Suprapubic skin (tissue), 4 donors: ENCODE data around the gene CLEC12A. TPM values are rescaled to one million over a fixed set of nuclear protein-coding genes. Genes with fewer than 3 reads are reported as not detected.

Experiments used
- DNase-seq, 2 donors: peaks; one replicate each; pipeline ENCODE4 v3.0.0-alpha.2; 2019; ENCODE audit warnings: low spot score in 2 of 2
- H3K27ac ChIP-seq: fragments of 200-600 bp; sonication (generic); one replicate; pipeline ENCODE4 v1.5.1; 2019
- H3K27me3 ChIP-seq: fragments of 200-600 bp; sonication (generic); one replicate; pipeline ENCODE4 v1.5.1; 2019
- H3K36me3 ChIP-seq: fragments of 200-600 bp; sonication (generic); one replicate; pipeline ENCODE4 v1.5.1; 2019
- H3K4me1 ChIP-seq: fragments of 200-600 bp; sonication (generic); one replicate; pipeline ENCODE4 v1.5.1; 2019
- H3K4me3 ChIP-seq: fragments of 200-600 bp; sonication (generic); one replicate; pipeline ENCODE4 v1.5.1; 2019; ENCODE audit warnings: mild to moderate bottlenecking
- H3K9me3 ChIP-seq: fragments of 200-600 bp; sonication (generic); one replicate; pipeline ENCODE4 v1.5.1; 2019
- EP300 ChIP-seq: sonication (generic); formaldehyde crosslinking; IDR thresholded peaks from one replicate; pipeline ENCODE4 v1.6.1; 2017; ENCODE audit warnings: antibody characterized with exemption
- POLR2A ChIP-seq, 2 donors: fragments of 450-650 bp; IDR thresholded peaks; one replicate each; pipeline ENCODE4 v1.6.1; 2017; ENCODE audit warnings: antibody characterized with exemption in 2 of 2, mild to moderate bottlenecking in 2 of 2, moderate library complexity in 2 of 2
- POLR2AphosphoS5 ChIP-seq, 3 donors: sonication (generic); formaldehyde crosslinking; IDR thresholded peaks; one replicate each; pipeline ENCODE4 v1.6.1; 2017; ENCODE audit warnings: antibody characterized with exemption in 3 of 3
- WGBS: methylation state at CpG from one replicate; pipeline ENCODE4 v1.1.5; 2018; 5-methylcytosine and 5-hydroxymethylcytosine counted together
- total RNA-seq, 4 donors: library from RNA; depleted of rRNA; stranded (reverse); fragments of >200 nt; gene quantifications; one replicate each; pipeline ENCODE4 v1.1.0, GENCODE V29; 2016
- TF ChIP-seq, protein P1 (sequence below), 2 donors: fragments of 200-600 bp in 1 of 2; fragments of 450-650 bp in 1 of 2; sonication (generic) in 1 of 2; IDR thresholded peaks; one replicate each; pipeline ENCODE4 v1.5.1; 2016 to 2019; ENCODE audit warnings: antibody characterized with exemption in 2 of 2, mild to moderate bottlenecking in 1 of 2, moderate library complexity in 1 of 2

The CLEC12A gene
- total RNA-seq, 4 donors from 2014 or later, result 0.30 TPM; not detected in 3

DNA sequence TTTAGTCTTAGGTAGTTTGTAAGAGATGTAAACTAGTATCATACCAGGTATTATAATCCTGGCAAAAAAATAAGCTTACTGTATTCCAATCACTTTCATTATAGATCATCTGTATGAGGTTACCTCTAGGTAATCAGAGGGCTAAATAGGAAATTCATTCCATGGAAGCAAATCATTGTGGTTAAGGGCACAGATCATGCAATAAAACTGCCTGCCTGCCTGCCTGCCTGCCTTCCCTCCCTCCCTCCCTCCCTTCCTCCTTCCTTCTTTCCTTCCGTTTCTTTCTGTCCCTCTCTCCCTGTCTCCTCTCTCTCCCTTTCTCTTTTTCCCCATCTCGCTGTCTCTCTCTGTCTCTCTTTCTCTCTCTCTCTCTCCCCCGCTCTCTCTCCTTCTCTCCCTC lies 56.1 kb downstream of the CLEC12A start:
- no peaks in the 10 kb centered on the region for H3K36me3 ChIP-seq
- TF ChIP-seq EP300, result no peak
- no peak for TF ChIP-seq POLR2A (IDR thresholded peaks at IDR 0.05)
- TF ChIP-seq POLR2AphosphoS5 (IDR thresholded peaks at IDR 0.05), result no peak
- TF ChIP-seq, protein P1, sequence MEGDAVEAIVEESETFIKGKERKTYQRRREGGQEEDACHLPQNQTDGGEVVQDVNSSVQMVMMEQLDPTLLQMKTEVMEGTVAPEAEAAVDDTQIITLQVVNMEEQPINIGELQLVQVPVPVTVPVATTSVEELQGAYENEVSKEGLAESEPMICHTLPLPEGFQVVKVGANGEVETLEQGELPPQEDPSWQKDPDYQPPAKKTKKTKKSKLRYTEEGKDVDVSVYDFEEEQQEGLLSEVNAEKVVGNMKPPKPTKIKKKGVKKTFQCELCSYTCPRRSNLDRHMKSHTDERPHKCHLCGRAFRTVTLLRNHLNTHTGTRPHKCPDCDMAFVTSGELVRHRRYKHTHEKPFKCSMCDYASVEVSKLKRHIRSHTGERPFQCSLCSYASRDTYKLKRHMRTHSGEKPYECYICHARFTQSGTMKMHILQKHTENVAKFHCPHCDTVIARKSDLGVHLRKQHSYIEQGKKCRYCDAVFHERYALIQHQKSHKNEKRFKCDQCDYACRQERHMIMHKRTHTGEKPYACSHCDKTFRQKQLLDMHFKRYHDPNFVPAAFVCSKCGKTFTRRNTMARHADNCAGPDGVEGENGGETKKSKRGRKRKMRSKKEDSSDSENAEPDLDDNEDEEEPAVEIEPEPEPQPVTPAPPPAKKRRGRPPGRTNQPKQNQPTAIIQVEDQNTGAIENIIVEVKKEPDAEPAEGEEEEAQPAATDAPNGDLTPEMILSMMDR (IDR thresholded peaks at IDR 0.05), result no peak
- no peaks in the 10 kb centered on the region for H3K4me1 ChIP-seq
- no peaks in the 10 kb centered on the region for H3K9me3 ChIP-seq
- H3K4me3 ChIP-seq, result no peak overlapping the region
- no peaks in the 10 kb centered on the region for H3K27me3 ChIP-seq
- no peak overlapping the region for H3K27ac ChIP-seq
- WGBS, result 67% methylated on average over 3 of the region's 3 CpGs
- DNase-seq, result no peak

DNA sequence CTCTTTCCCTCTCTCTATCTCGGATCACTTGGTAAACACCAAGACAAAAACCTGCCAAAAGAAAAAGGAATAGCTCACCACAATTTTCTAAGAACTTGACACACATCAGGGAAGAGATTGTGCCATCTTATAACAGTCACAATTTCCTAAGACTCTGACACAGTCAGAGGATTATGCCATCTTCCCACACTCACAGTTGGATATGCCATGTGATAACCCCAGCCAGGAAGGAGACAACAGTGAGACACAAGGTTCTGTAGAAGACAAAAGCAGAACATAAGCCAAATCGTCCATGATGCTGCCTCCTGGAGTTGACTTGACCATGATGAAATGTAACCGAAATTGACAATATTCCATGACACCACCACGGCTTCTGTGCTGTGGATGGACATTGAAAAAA lies 56.5 kb downstream of the CLEC12A start:
- Histone ChIP-seq H3K36me3 (no peaks in the 10 kb centered on the region), H3K4me3 (no peak overlapping the region), H3K4me1 (no peaks in the 10 kb centered on the region), H3K9me3 (no peaks in the 10 kb centered on the region), H3K27ac (no peak overlapping the region), H3K27me3 (no peaks in the 10 kb centered on the region)
- TF ChIP-seq POLR2AphosphoS5 (IDR thresholded peaks at IDR 0.05) (no peak), EP300 (no peak), POLR2A (IDR thresholded peaks at IDR 0.05) (no peak)
- TF ChIP-seq, protein P1 (IDR thresholded peaks at IDR 0.05), result no peak
- 67% methylated on average over 4 of the region's 4 CpGs for WGBS
- no peak for DNase-seq

DNA sequence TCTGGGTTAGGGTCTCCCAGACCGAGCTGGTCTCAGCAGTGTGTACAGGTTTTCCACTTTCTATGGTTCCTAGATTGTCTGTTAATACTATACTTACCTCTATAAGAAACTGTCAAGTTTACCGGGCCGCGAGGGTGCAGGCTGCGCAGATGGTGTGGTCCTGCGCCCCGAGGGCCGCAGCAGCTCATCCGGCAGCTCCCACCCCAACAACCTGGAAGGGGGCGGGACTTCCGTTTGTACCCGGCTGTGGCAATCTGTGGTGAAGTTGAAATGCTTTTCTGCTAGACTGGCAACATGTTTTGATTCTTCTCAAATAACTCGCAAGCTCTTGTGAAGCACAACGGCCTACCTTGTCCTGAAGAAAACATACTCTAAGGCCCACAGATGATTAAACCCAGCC lies 59.2 kb downstream of the CLEC12A start, which contains the start of gene CLEC9A:
CLEC9A (plus strand) TSS at position 237 of the 400 bp plus-strand sequence. CDS start 22,006 bp downstream, outside the sequence.
- Histone ChIP-seq H3K9me3 (no peaks in the 10 kb centered on the region), H3K27ac (no peak within 1 kb of the TSS), H3K27me3 (no peaks in the 10 kb centered on the region), H3K36me3 (no peaks in the 10 kb centered on the region), H3K4me1 (no peaks in the 10 kb centered on the region), H3K4me3 (no peak within 1 kb of the TSS)
- 92% methylated on average over 14 of the region's 14 CpGs for WGBS
- DNase-seq, result no peak
- TF ChIP-seq POLR2AphosphoS5 (IDR thresholded peaks at IDR 0.05) (no peak), EP300 (no peak), POLR2A (IDR thresholded peaks at IDR 0.05) (no peak)
- TF ChIP-seq, protein P1 (IDR thresholded peaks at IDR 0.05), result no peak

DNA sequence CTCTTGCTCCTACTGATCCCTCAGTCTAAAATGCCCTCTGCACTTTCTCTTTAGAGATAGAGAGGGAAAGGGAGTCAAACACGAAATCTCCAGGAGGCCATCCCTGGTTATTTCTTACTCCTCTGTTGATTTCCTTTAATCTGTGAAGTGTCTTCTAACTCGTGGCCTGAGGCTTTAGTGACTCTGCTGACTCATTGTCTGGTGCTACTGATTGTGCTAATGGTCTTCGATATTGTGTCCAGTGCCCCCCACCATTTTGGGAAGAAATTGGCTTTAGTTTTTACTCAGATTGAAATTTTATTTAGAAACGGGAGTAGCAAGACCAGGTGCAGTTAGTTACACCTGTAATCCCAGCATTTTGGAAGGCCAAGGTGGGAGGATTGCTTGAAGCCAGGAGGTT lies 60.1 kb downstream of the CLEC12A start:
- DNase-seq, result no peak
- 72% methylated on average over 4 of the region's 4 CpGs for WGBS
- TF ChIP-seq POLR2AphosphoS5 (IDR thresholded peaks at IDR 0.05) (no peak), EP300 (no peak), POLR2A (IDR thresholded peaks at IDR 0.05) (no peak)
- TF ChIP-seq, protein P1 (IDR thresholded peaks at IDR 0.05), result no peak
- Histone ChIP-seq H3K9me3 (no peaks in the 10 kb centered on the region), H3K27ac (no peak overlapping the region), H3K4me1 (no peaks in the 10 kb centered on the region), H3K4me3 (no peak overlapping the region), H3K36me3 (no peaks in the 10 kb centered on the region), H3K27me3 (no peaks in the 10 kb centered on the region)

DNA sequence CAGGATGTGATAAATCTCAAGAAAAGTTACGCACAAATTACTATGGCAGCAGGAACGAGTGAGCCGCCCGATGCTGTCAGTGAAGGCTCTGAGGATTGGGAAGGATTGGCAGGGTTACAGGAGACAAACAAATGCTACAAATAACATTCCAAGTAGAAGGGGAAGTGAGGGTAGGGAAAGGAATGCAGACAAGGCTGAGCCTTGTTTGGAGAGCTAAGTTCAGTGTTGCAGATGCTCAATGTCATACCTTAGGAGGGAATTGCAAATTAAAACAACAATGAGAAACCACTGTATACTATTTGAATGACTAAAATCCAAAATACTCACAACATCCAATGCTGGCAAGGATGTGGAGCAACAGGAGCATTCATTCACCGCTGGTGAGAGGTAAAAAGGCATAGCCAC lies 60.6 kb downstream of the CLEC12A start:
- no peaks in the 10 kb centered on the region for H3K9me3 ChIP-seq
- 69% methylated on average over 5 of the region's 5 CpGs for WGBS
- no peak for DNase-seq
- H3K4me1 ChIP-seq, result no peaks in the 10 kb centered on the region
- no peaks in the 10 kb centered on the region for H3K36me3 ChIP-seq
- H3K27ac ChIP-seq, result no peak overlapping the region
- no peaks in the 10 kb centered on the region for H3K27me3 ChIP-seq
- TF ChIP-seq EP300, result no peak
- TF ChIP-seq POLR2A (IDR thresholded peaks at IDR 0.05), result no peak
- TF ChIP-seq, protein P1 (IDR thresholded peaks at IDR 0.05), result no peak
- TF ChIP-seq POLR2AphosphoS5 (IDR thresholded peaks at IDR 0.05), result no peak
- no peak overlapping the region for H3K4me3 ChIP-seq
